ENCODE results near the gene MLIP.
"Not testable (repeated sequence)": the region's sequence is repeated elsewhere in the genome, so short reads cannot be mapped to it uniquely, and the experiment has no call there.

- not testable (repeated sequence) for TF ChIP-seq CTCF (IDR thresholded peaks at IDR 0.05); POLR2A (IDR thresholded peaks at IDR 0.05); POLR2AphosphoS5 (IDR thresholded peaks at IDR 0.05; ENCODE audit: insufficient read depth in 1 of 2, low read depth in 1 of 2)
These were observed 98.7 kb downstream of the MLIP start for GRCh38 chr6:54209983-54210382.

Data from vagina (tissue), 2 donors.